ENCODE measurements around the gene DNAJC15.
"Not testable (repeated sequence)": the region's sequence is repeated elsewhere in the genome, so short reads cannot be mapped to it uniquely, and the experiment has no call there.

DNAJC15 gene

GRCh38 chr13:42984691-42985090, 38.7 kb upstream of the DNAJC15 start:
- TF ChIP-seq CTCF (IDR thresholded peaks at IDR 0.05; ENCODE audit: low read depth, low read length, missing control alignments): no peak
- in situ Hi-C loops (cut with HindIII; ENCODE audit: low sequenced_read_pairs): loop anchor here (10.0 kb wide), 1 partner anchor 70 kb away; no protein-coding TSS in a partner anchor
- H3K4me3 ChIP-seq (ENCODE audit: low read depth, low read length): no peak overlapping the region
- DNase-seq (ENCODE audit: low read depth): no peak

- in situ Hi-C loops (cut with HindIII; ENCODE audit: low sequenced_read_pairs): loop anchor here (10.0 kb wide), 1 partner anchor 71 kb away; no protein-coding TSS in a partner anchor
- no peak for DNase-seq (ENCODE audit: low read depth)
- H3K4me3 ChIP-seq (ENCODE audit: low read depth, low read length): no peak overlapping the region
- no peak for TF ChIP-seq CTCF (IDR thresholded peaks at IDR 0.05; ENCODE audit: low read depth, low read length, missing control alignments)
Measured at GRCh38 chr13:42985312-42986175, 37.8 kb upstream of the DNAJC15 start.

- no peak for DNase-seq (ENCODE audit: low read depth)
- in situ Hi-C loops (cut with HindIII; ENCODE audit: low sequenced_read_pairs): loop anchor here (10.0 kb wide), 1 partner anchor 71 kb away; no protein-coding TSS in a partner anchor
- no peak for TF ChIP-seq CTCF (IDR thresholded peaks at IDR 0.05; ENCODE audit: low read depth, low read length, missing control alignments)
- no peak overlapping the region for H3K4me3 ChIP-seq (ENCODE audit: low read depth, low read length)
Measured at GRCh38 chr13:42986176-42986574, 37.2 kb upstream of the DNAJC15 start.

GRCh38 chr13:42990291-42991232, 32.8 kb upstream of the DNAJC15 start:
- in situ Hi-C loops (cut with HindIII; ENCODE audit: low sequenced_read_pairs): no loop called here
- no peak for DNase-seq (ENCODE audit: low read depth)
- no peak for TF ChIP-seq CTCF (IDR thresholded peaks at IDR 0.05; ENCODE audit: low read depth, low read length, missing control alignments)
- no peak overlapping the region for H3K4me3 ChIP-seq (ENCODE audit: low read depth, low read length)

GRCh38 chr13:42991233-42991897, 32.0 kb upstream of the DNAJC15 start:
- in situ Hi-C loops (cut with HindIII; ENCODE audit: low sequenced_read_pairs); DNase-seq (ENCODE audit: low read depth): not testable (repeated sequence)
- peak overlapping the region; percentile 49 for H3K4me3 ChIP-seq (ENCODE audit: low read depth, low read length)

GRCh38 chr13:42991898-42992763, 31.3 kb upstream of the DNAJC15 start, which contains the start of gene EPSTI1:
Gene EPSTI1 (minus strand): TSS chr13:42992241. CDS start chr13:42992165, 76 bp downstream.
- DNase-seq (ENCODE audit: low read depth): peak; percentile 41
- in situ Hi-C loops (cut with HindIII; ENCODE audit: low sequenced_read_pairs): no loop called here
- H3K4me3 ChIP-seq (ENCODE audit: low read depth, low read length): peak within 1 kb of the TSS; percentile 49

More at GRCh38 chr13:42991898-42992763, 31.3 kb upstream of the DNAJC15 start, which contains the start of gene EPSTI1:
- no peak for TF ChIP-seq CTCF (IDR thresholded peaks at IDR 0.05; ENCODE audit: low read depth, low read length, missing control alignments)
